Activated CD8-positive, alpha-beta T cell treated with anti-CD3 and anti-CD28 coated beads for 36 hours (primary cell): ENCODE measurements around the gene B3GALT4. TPM values are rescaled to one million over a fixed set of nuclear protein-coding genes. Genes with fewer than 3 reads are reported as not detected.
A peak's percentile ranks its signal among the peaks of the same experiment; 100 is the strongest.

Source experiments
- ATAC-seq: fragments of 200-7000 bp; cut with Tn5 transposase; one replicate; pipeline ENCODE4 v1.10.0; 2021; ENCODE audit warnings: mild to moderate bottlenecking, moderate library complexity
- CTCF ChIA-PET: fragments of 350-600 bp; sonication (Branson Sonifier 250); formaldehyde crosslinking; loops from one replicate; lab custom pipeline; 2021; ENCODE audit warnings: antibody characterized with exemption; lab: Charles Lee
- POLR2A ChIA-PET: fragments of 350-600 bp; sonication (Branson Sonifier 250); formaldehyde crosslinking; loops from one replicate; lab custom pipeline; 2021; ENCODE audit warnings: antibody characterized with exemption; lab: Charles Lee
- DNase-seq: peaks from one replicate; pipeline ENCODE4 v3.0.0-alpha.2; 2020
- H3K27ac Mint-ChIP-seq: one replicate; pipeline ENCODE4 v1.8.0; 2021; ENCODE audit warnings: mild to moderate bottlenecking, mixed read lengths
- H3K27me3 Mint-ChIP-seq: one replicate; pipeline ENCODE4 v1.8.0; 2021; ENCODE audit warnings: mixed read lengths
- H3K36me3 Mint-ChIP-seq: one replicate; pipeline ENCODE4 v1.8.0; 2021; ENCODE audit warnings: low read depth, mixed read lengths
- H3K4me1 Mint-ChIP-seq: one replicate; pipeline ENCODE4 v1.8.0; 2021; ENCODE audit warnings: low read depth, mixed read lengths
- H3K4me3 Mint-ChIP-seq: one replicate; pipeline ENCODE4 v1.8.0; 2021; ENCODE audit warnings: mild to moderate bottlenecking, moderate library complexity, mixed read lengths
- H3K9me3 Mint-ChIP-seq: one replicate; pipeline ENCODE4 v1.8.0; 2021; ENCODE audit warnings: mixed read lengths
- CTCF ChIP-seq: fragments of 200-600 bp; IDR thresholded peaks from one replicate; pipeline ENCODE4 v1.8.0; 2022; ENCODE audit warnings: antibody characterized with exemption, mild to moderate bottlenecking
- intact Hi-C: fragments of 100-400 bp; cut with micrococcal nuclease; formaldehyde crosslinking; loops from one replicate; pipeline ENCODE4 v1.10.0; 2022
- total RNA-seq, 2 experiments: library from RNA; stranded (reverse); gene quantifications; one replicate each; pipeline ENCODE4 v1.2.3, GENCODE V29; 2021

The B3GALT4 gene
- total RNA-seq, 2 experiments from 2014 or later, result 3.6 to 4.2 TPM

GRCh38 chr6:33312361-33313104, 35.6 kb downstream of the B3GALT4 start:
- CTCF ChIA-PET, result interaction anchor here (0.8 to 4.1 kb wide), 8 partner anchors 11 to 41 kb away, joined by 3 to 18 read pairs (median 4); partner anchors contain the start of genes B3GALT4, RGL2, RPS18 and VPS52
- DNase-seq (peak; percentile 93), ATAC-seq (peak; percentile 25)
- no peak for TF ChIP-seq CTCF
- peak overlapping the region; percentile 97 for H3K4me3 Mint-ChIP-seq
- H3K4me1 Mint-ChIP-seq, result peaks cover 56% of the 10 kb centered on the region
- peaks cover 48% of the 10 kb centered on the region for H3K36me3 Mint-ChIP-seq
- H3K27ac Mint-ChIP-seq, result peak overlapping the region; percentile 95
- POLR2A ChIA-PET, result interaction anchor here (0.8 to 8.3 kb wide), 11 partner anchors 8 to 309 kb away, joined by 3 to 102 read pairs (median 7); partner anchors contain the start of genes B3GALT4, ITPR3, PFDN6 and RGL2
- no peaks in the 10 kb centered on the region for H3K9me3 Mint-ChIP-seq
- H3K27me3 Mint-ChIP-seq, result no peaks in the 10 kb centered on the region
- intact Hi-C loops, result no loop called here

- H3K9me3 Mint-ChIP-seq, result no peaks in the 10 kb centered on the region
- intact Hi-C loops, result no loop called here
- H3K4me3 Mint-ChIP-seq, result peak overlapping the region; percentile 97
- H3K27ac Mint-ChIP-seq, result peak overlapping the region; percentile 95
- ATAC-seq (peak; percentile 7), DNase-seq (peak; percentile 81)
- peaks cover 54% of the 10 kb centered on the region for H3K4me1 Mint-ChIP-seq
- no peaks in the 10 kb centered on the region for H3K27me3 Mint-ChIP-seq
- H3K36me3 Mint-ChIP-seq, result peaks cover 47% of the 10 kb centered on the region
- ChIA-PET POLR2A (interaction anchor here (0.7 to 8.3 kb wide), 13 partner anchors 8 to 308 kb away, joined by 3 to 102 read pairs (median 6); partner anchors contain the start of genes B3GALT4, ITPR3, PFDN6 and RGL2), CTCF (interaction anchor here (0.6 to 4.1 kb wide), 6 partner anchors 12 to 249 kb away, joined by 3 to 18 read pairs (median 6); partner anchors contain the start of genes B3GALT4, RGL2, RPS18 and VPS52)
- no peak for TF ChIP-seq CTCF
Measured at GRCh38 chr6:33313105-33313708, 36.3 kb downstream of the B3GALT4 start.

DNA sequence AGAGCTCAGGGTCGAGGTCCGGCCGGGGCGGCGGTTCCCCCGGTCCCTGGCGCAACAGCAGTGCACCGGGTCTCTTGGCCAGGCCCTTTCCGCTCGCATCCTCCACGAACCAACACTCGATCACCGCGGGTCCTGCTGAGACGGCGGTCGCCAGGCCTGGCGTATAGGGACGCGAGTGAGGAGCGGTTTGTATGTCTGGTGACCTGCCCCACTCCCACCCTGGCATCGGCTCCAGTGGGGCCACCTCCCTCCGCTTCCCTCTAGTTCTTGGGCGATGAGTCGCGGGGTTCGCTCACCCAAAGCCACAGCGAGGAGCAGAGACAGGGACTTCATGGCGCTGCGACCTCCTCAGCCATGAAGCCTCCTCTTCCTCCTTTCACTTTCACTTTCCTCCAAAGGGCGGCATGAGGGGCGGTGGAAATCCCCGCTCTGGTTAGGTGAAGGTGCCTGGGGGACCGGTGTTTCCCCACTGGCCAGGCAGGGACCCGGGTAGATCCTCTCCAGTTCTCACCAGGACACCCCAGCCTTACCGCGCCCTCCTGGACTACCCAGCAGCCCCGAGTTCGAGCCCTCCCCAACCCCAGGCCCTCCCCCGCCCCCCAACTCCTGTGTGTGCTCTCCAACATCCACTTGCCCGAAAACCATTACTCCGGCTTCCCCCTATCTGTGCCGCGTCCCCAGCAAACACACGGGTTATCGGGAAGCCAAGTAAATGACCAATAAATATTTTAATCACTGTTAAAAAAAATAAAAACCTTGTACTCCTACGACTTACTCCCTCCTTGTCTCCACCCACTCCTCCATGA, 37.0 kb downstream of the B3GALT4 start, which contains the start of gene TAPBP:
TSS of gene TAPBP (minus strand) at position 370 of the 806 bp plus-strand sequence. CDS start at position 333, 37 bp downstream.
- ChIA-PET CTCF (interaction anchor here (0.6 to 4.1 kb wide), 5 partner anchors 12 to 248 kb away, joined by 3 to 18 read pairs (median 8); partner anchors contain the start of genes B3GALT4 and RGL2), POLR2A (interaction anchor here (0.7 to 8.3 kb wide), 11 partner anchors 9 to 308 kb away, joined by 3 to 102 read pairs (median 7); partner anchors contain the start of genes B3GALT4, ITPR3, PFDN6 and RGL2)
- H3K36me3 Mint-ChIP-seq, result peaks cover 47% of the 10 kb centered on the region
- H3K4me1 Mint-ChIP-seq, result peaks cover 54% of the 10 kb centered on the region
- intact Hi-C loops, result no loop called here
- H3K4me3 Mint-ChIP-seq, result peak within 1 kb of the TSS; percentile 97
- peak within 1 kb of the TSS; percentile 95 for H3K27ac Mint-ChIP-seq
- no peak for TF ChIP-seq CTCF
- DNase-seq (peak; percentile 94), ATAC-seq (peak; percentile 60)
- H3K9me3 Mint-ChIP-seq, result no peaks in the 10 kb centered on the region
- H3K27me3 Mint-ChIP-seq, result no peaks in the 10 kb centered on the region

- Mint-ChIP-seq H3K4me1 (peaks cover 58% of the 10 kb centered on the region), H3K27me3 (no peaks in the 10 kb centered on the region), H3K36me3 (peaks cover 50% of the 10 kb centered on the region), H3K27ac (peak overlapping the region; percentile 95), H3K4me3 (peak overlapping the region; percentile 97), H3K9me3 (no peaks in the 10 kb centered on the region)
- ATAC-seq (peak; percentile 52), DNase-seq (peak; percentile 85)
- no peak for TF ChIP-seq CTCF
- intact Hi-C loops, result no loop called here
- ChIA-PET CTCF (no interaction called here), POLR2A (interaction anchor here (4.8 to 8.3 kb wide), 2 partner anchors 15 to 17 kb away, joined by 42 to 102 read pairs; partner anchors contain the start of gene RGL2)
Measured at GRCh38 chr6:33314515-33314942, 37.6 kb downstream of the B3GALT4 start.
